IMR-90 (cell line): ENCODE measurements around the gene NAV2.

Source experiments
- CEBPB ChIP-seq: IDR thresholded peaks from 2 replicates; pipeline ENCODE4 v1.6.1; 2012; ENCODE audit warnings: low read depth, low read length, improper control_type of control experiment
- CHD1 ChIP-seq: IDR thresholded peaks from 2 replicates; pipeline ENCODE4 v1.6.1; 2012; ENCODE audit warnings: low read depth, low read length, improper control_type of control experiment
- CTCF ChIP-seq: conservative IDR thresholded peaks from 2 replicates; pipeline ENCODE4 v1.5.1; 2012; ENCODE audit warnings: mild to moderate bottlenecking, low read depth, low read length, improper control_type of control experiment
- MAZ ChIP-seq: IDR thresholded peaks from 2 replicates; pipeline ENCODE4 v1.6.1; 2012; ENCODE audit warnings: low read depth, mild to moderate bottlenecking, low read length, improper control_type of control experiment, moderate library complexity, borderline replicate concordance
- MXI1 ChIP-seq: IDR thresholded peaks from 2 replicates; pipeline ENCODE4 v1.6.1; 2012; ENCODE audit warnings: low read depth, mild to moderate bottlenecking, low read length, moderate library complexity, borderline replicate concordance
- POLR2A ChIP-seq: IDR thresholded peaks from 2 replicates; pipeline ENCODE4 v1.6.1; 2012; ENCODE audit warnings: mild to moderate bottlenecking, low read depth, low read length
- RAD21 ChIP-seq: IDR thresholded peaks from 2 replicates; pipeline ENCODE4 v1.6.1; 2012; ENCODE audit warnings: low read length, improper control_type of control experiment
- SMC3 ChIP-seq: fragments of 150-350 bp; IDR thresholded peaks from 2 replicates; pipeline ENCODE4 v1.6.1; 2016; ENCODE audit warnings: low read depth, mild to moderate bottlenecking, antibody characterized with exemption, low read length, moderate library complexity
- USF2 ChIP-seq: fragments of 150-350 bp; IDR thresholded peaks from 2 replicates; pipeline ENCODE4 v1.6.1; 2017; ENCODE audit warnings: mild to moderate bottlenecking, antibody characterized with exemption, low read length, low read depth

GRCh38 chr11:19686234-19686633 lies 26.4 kb upstream of the NAV2 start:
- TF ChIP-seq CEBPB: no peak
- no peak for TF ChIP-seq CTCF
- no peak for TF ChIP-seq MAZ
- TF ChIP-seq RAD21: no peak
- no peak for TF ChIP-seq CHD1
- no peak for TF ChIP-seq POLR2A
- no peak for TF ChIP-seq USF2
- TF ChIP-seq MXI1: no peak
- no peak for TF ChIP-seq SMC3
